ENCODE data around the gene MAGI2. TPM values are rescaled to one million over a fixed set of nuclear protein-coding genes. Genes with fewer than 3 reads are reported as not detected.

Gene MAGI2
- total RNA-seq, 1 donor from 2014 or later, result 0.10 TPM

DNA sequence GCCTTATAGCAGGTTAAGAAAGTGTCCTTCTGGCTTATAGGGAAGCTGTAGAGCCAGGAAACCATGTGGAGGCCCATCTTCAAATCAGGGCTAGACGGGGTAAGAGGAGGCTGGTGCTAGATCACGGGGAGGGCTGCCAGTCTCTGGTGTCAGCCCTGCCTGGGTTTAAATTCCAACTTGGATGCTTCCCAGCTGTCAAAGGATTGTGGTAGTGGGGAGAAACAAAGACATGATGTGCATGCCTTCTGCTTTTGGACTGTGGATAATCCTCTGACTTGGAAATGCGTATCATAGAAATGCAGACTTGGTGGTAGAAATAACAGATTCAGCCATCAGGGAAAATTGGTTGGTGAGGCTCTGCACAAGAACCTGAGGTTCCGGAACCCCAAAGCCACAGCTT, 1329.3 kb downstream of the MAGI2 start:
- no peaks in the 10 kb centered on the region for H3K4me1 Mint-ChIP-seq (ENCODE audit: low read depth)
- H3K27me3 Mint-ChIP-seq (ENCODE audit: insufficient read depth), result no peaks in the 10 kb centered on the region
- intact Hi-C loops (cut with micrococcal nuclease), result no loop called here
- H3K36me3 Mint-ChIP-seq (ENCODE audit: low read depth), result no peaks in the 10 kb centered on the region
- H3K9me3 Mint-ChIP-seq, result no peaks in the 10 kb centered on the region
- H3K4me3 Mint-ChIP-seq, result no peak overlapping the region
- H3K27ac Mint-ChIP-seq, result no peak overlapping the region
- no peak for DNase-seq (ENCODE audit: low spot score)

DNA sequence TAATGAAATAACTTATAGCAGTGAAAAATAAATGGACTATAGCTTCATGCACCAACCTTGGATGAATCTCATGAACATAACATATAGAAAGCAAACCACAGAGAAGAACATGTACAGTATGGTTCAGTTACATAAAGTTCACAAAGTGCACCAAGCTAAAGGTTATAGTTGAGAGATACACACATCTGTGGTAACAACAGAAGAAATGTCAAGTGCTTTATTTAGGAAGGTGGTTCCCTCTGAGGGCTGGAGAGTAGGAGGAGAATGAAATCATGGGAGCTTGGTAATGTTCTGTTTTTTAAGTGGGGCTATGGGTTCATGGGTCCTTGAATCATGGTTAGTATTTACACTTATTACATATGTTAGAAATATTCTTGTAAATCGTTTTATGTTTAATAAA, 1331.6 kb downstream of the MAGI2 start:
- no peak overlapping the region for H3K4me3 Mint-ChIP-seq
- no peaks in the 10 kb centered on the region for H3K36me3 Mint-ChIP-seq (ENCODE audit: low read depth)
- no peak overlapping the region for H3K27ac Mint-ChIP-seq
- intact Hi-C loops (cut with micrococcal nuclease), result no loop called here
- no peaks in the 10 kb centered on the region for H3K4me1 Mint-ChIP-seq (ENCODE audit: low read depth)
- H3K27me3 Mint-ChIP-seq (ENCODE audit: insufficient read depth), result no peaks in the 10 kb centered on the region
- H3K9me3 Mint-ChIP-seq, result no peaks in the 10 kb centered on the region
- DNase-seq (ENCODE audit: low spot score), result no peak

DNA sequence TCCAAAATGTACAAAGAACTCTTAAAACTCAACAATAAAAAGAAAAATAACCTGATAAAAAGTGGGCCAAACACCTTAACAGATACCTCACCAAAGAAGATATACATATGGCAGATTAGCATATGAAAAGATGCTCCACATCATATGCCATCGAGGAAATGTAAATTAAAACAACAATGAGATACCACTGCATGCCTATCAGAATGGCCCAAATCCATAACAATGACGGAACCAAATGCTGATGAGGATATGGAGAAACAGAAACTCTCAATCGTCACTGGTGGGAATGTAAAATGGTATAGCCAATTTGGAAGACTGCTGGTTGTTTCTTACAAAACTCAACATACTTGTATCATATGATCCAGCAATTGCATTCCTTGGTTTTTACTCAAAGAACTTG, 1335.0 kb downstream of the MAGI2 start:
- intact Hi-C loops (cut with micrococcal nuclease), result no loop called here
- no peak overlapping the region for H3K4me3 Mint-ChIP-seq
- H3K36me3 Mint-ChIP-seq (ENCODE audit: low read depth), result no peaks in the 10 kb centered on the region
- DNase-seq (ENCODE audit: low spot score), result no peak
- H3K27ac Mint-ChIP-seq, result no peak overlapping the region
- H3K9me3 Mint-ChIP-seq, result no peaks in the 10 kb centered on the region
- H3K4me1 Mint-ChIP-seq (ENCODE audit: low read depth), result no peaks in the 10 kb centered on the region
- H3K27me3 Mint-ChIP-seq (ENCODE audit: insufficient read depth), result peaks cover 2% of the 10 kb centered on the region

DNA sequence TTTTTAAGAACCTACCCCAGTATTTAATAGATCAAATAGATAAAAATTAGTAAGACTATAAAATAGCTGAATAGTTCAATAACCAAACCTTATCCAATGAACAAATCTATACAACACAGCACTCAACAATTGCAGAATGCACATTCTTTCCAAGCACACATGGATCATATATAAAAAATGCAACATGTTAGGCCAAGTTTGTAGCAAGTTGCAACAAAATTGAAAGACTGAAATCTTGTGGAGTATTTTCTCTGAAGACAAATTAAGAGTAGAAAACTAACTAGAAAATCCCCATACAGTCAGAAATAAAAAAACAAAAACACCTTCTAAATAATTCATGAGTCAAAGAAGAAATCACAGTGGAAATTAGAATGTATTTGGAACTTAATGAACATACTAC, 1337.6 kb downstream of the MAGI2 start:
- intact Hi-C loops (cut with micrococcal nuclease), result no loop called here
- Mint-ChIP-seq H3K4me3 (no peak overlapping the region), H3K27ac (no peak overlapping the region), H3K27me3 (ENCODE audit: insufficient read depth) (peaks cover 4% of the 10 kb centered on the region), H3K9me3 (no peaks in the 10 kb centered on the region), H3K36me3 (ENCODE audit: low read depth) (no peaks in the 10 kb centered on the region), H3K4me1 (ENCODE audit: low read depth) (no peaks in the 10 kb centered on the region)
- no peak for DNase-seq (ENCODE audit: low spot score)

DNA sequence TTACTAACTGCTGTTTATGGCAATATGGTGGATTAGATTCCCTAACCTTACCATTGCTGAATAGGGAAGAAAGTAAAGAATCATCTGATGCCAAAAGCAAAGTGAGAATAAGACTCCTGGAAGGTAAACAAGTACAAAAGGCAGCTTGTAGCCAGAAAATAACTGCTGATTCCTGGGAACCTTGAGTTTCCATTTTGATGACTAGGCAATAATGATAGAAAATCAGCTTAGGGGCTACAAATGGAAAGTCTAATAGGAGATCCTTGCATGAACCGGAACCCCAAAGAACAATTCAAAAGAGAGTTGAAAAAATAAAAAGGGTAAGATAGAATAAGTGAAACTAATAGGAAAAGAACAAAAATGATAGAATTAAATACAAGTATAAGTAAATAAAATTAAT, 1338.5 kb downstream of the MAGI2 start:
- no peak for DNase-seq (ENCODE audit: low spot score)
- no peak overlapping the region for H3K27ac Mint-ChIP-seq
- no peaks in the 10 kb centered on the region for H3K9me3 Mint-ChIP-seq
- intact Hi-C loops (cut with micrococcal nuclease), result no loop called here
- no peaks in the 10 kb centered on the region for H3K36me3 Mint-ChIP-seq (ENCODE audit: low read depth)
- H3K27me3 Mint-ChIP-seq (ENCODE audit: insufficient read depth), result peaks cover 5% of the 10 kb centered on the region
- no peaks in the 10 kb centered on the region for H3K4me1 Mint-ChIP-seq (ENCODE audit: low read depth)
- no peak overlapping the region for H3K4me3 Mint-ChIP-seq

DNA sequence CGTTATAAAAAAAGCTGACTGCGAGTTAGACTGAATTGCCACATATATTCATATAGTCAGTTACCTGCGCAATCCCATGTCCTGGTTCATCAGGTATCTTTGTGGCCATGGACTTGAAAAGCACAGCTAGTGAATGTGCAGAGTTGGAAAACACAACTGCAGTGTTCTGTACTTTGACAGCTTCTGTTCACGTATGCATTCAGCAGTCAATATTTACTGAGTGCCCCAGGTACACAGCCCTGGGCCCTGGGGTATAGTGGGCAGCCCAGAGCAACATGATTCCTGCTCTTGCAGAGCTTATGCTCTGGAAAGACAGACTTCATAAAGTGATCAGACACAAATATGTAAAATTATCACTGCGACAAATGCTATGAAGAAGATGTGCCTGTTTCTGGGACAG, 1341.0 kb downstream of the MAGI2 start:
- intact Hi-C loops (cut with micrococcal nuclease), result no loop called here
- Mint-ChIP-seq H3K27me3 (ENCODE audit: insufficient read depth) (peaks cover 5% of the 10 kb centered on the region), H3K4me3 (no peak overlapping the region), H3K27ac (no peak overlapping the region), H3K4me1 (ENCODE audit: low read depth) (no peaks in the 10 kb centered on the region), H3K36me3 (ENCODE audit: low read depth) (no peaks in the 10 kb centered on the region), H3K9me3 (no peaks in the 10 kb centered on the region)
- no peak for DNase-seq (ENCODE audit: low spot score)

DNA sequence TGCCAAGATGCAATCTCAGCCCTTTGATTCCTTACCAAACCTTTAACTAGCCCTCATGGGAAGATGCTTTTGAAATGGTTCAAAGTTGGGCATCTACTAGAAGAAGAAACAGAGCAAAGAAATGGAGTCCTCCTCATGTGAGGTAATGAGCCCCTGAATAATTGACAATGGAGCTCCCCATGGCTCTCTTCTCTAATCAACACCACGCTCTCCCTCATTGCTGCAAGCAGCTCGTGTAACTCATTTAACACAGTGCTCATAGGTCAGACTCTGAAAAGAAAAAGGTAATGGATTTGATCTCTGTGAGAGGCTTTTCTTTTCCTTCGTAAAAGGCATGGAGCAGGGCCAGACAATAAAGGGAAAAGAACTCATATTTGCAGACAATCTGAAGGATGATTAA, 1342.1 kb downstream of the MAGI2 start:
- Mint-ChIP-seq H3K27ac (no peak overlapping the region), H3K9me3 (no peaks in the 10 kb centered on the region)

DNA sequence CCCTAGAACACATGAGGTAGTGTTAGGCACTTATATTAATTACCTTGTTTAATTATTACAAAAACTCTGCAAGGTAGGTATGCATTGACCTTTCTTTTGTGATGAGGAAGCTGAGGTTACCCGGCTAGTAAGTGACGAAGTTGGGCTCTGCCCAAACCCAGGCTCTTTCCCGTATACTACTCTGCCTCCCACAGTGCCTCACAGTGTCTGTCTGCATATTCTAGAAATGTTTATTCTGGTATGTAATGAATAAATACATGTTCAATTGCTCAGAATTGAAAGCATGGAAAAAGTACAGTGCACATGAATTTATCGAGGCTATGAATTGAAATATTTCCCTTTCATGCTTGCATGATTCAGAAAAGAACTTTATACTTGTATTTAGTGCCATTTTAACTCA, 1350.0 kb downstream of the MAGI2 start:
- Mint-ChIP-seq H3K4me3 (no peak overlapping the region), H3K36me3 (ENCODE audit: low read depth) (no peaks in the 10 kb centered on the region), H3K4me1 (ENCODE audit: low read depth) (no peaks in the 10 kb centered on the region), H3K27ac (no peak overlapping the region), H3K27me3 (ENCODE audit: insufficient read depth) (peaks cover 4% of the 10 kb centered on the region), H3K9me3 (no peaks in the 10 kb centered on the region)
- no peak for DNase-seq (ENCODE audit: low spot score)
- intact Hi-C loops (cut with micrococcal nuclease), result no loop called here

More for the DNA sequence above, 1342.1 kb downstream of the MAGI2 start:
- DNase-seq (ENCODE audit: low spot score), result no peak
- Mint-ChIP-seq H3K4me3 (no peak overlapping the region), H3K27me3 (ENCODE audit: insufficient read depth) (peaks cover 4% of the 10 kb centered on the region), H3K36me3 (ENCODE audit: low read depth) (no peaks in the 10 kb centered on the region), H3K4me1 (ENCODE audit: low read depth) (no peaks in the 10 kb centered on the region)
- intact Hi-C loops (cut with micrococcal nuclease), result no loop called here

DNA sequence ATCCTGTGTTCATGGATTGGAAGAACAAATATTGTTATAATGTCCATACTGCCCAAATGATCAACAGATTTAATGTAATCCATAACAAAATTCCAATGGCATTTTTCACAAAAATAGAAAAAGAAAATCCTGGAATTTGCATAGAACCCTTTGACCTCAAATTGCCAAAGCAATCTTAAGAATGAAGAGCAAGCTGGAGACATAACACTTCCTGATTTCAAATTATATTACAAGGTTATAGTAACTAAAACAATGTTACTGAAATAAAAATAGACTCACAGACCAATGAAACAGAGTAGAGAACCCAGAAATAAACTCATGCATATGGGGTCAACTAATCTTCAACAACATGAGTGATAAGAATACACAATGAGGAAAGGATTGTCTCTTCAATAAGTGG, 1352.4 kb downstream of the MAGI2 start:
- no peaks in the 10 kb centered on the region for H3K9me3 Mint-ChIP-seq
- H3K36me3 Mint-ChIP-seq (ENCODE audit: low read depth), result no peaks in the 10 kb centered on the region
- no peak overlapping the region for H3K4me3 Mint-ChIP-seq
- no peaks in the 10 kb centered on the region for H3K4me1 Mint-ChIP-seq (ENCODE audit: low read depth)
- no peak overlapping the region for H3K27ac Mint-ChIP-seq
- DNase-seq (ENCODE audit: low spot score), result no peak
- intact Hi-C loops (cut with micrococcal nuclease), result no loop called here
- peaks cover 4% of the 10 kb centered on the region for H3K27me3 Mint-ChIP-seq (ENCODE audit: insufficient read depth)

DNA sequence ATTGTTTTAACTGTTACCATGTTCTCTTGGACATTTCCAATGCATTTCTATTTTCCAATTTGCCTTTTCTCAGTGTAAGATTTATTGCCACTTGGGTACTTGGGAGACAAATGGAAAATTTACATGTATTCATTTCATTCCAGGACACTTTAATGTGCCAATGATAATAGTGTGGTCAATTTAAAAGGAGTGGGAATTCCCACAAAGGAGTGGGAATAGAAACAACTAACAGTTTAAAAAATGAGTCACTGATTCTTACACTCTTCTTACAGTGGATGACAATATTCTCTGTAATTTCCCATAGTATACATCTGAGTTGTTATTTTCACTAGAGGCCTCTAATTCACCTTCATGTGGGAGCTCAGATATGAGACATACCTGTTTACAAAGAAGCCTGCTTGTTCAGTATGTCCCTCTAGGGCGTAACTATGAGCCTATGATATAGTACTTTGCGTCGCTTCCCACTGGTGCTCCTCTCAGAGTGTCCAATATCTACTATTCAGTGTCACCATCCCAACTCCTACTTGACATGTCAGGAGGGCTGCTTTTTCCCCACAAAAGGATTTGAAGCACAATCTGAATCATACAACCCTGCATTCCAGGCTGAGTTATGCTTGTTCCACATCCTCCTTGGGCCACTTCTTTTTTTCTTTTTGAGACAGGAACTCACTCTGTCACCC, 1353.6 kb downstream of the MAGI2 start:
- intact Hi-C loops (cut with micrococcal nuclease), result no loop called here
- no peak for DNase-seq (ENCODE audit: low spot score)
- H3K4me3 Mint-ChIP-seq, result no peak overlapping the region
- H3K27me3 Mint-ChIP-seq (ENCODE audit: insufficient read depth), result peaks cover 6% of the 10 kb centered on the region
- H3K4me1 Mint-ChIP-seq (ENCODE audit: low read depth), result no peaks in the 10 kb centered on the region
- H3K9me3 Mint-ChIP-seq, result no peaks in the 10 kb centered on the region
- no peak overlapping the region for H3K27ac Mint-ChIP-seq
- no peaks in the 10 kb centered on the region for H3K36me3 Mint-ChIP-seq (ENCODE audit: low read depth)

DNA sequence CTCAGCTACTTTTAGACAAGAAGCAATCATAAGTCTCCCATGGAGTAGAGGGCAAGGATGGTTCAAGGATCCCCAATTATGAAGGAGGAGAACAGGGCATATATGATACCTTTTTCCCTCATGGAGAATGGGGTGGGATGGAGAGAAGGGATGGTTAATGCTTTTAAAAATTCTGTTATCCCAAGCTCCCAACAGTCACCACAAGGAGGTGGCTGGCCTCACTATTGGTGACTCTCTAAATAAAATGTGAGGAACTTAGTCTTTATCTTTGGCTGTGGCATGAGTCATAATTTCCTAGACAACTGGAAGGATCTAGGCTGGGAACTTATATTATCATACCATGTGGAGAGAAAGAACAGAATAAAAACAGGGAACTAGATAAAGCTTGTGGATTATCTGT, 1357.9 kb downstream of the MAGI2 start:
- Mint-ChIP-seq H3K36me3 (ENCODE audit: low read depth) (no peaks in the 10 kb centered on the region), H3K4me1 (ENCODE audit: low read depth) (no peaks in the 10 kb centered on the region), H3K27ac (no peak overlapping the region), H3K4me3 (no peak overlapping the region), H3K27me3 (ENCODE audit: insufficient read depth) (peaks cover 2% of the 10 kb centered on the region), H3K9me3 (no peaks in the 10 kb centered on the region)
- no peak for DNase-seq (ENCODE audit: low spot score)
- intact Hi-C loops (cut with micrococcal nuclease), result no loop called here

DNA sequence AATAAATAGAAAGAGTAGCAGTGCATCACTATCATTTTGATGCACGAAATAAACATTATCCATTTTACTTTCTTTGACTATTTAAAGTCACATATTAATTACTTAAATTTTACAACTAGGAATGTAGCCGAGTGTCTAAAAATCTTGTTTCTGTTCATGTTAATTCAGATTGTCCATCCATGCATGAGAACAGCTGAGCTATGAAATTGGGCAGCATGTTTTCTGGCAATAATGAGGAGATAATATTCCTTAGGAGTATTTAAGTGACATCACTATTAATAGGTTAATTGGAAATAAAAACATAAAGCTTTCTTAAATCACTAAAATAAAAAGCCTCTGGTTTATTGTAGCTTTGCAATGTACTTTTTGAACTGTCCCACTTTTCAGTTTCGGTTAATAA, 1361.1 kb downstream of the MAGI2 start:
- no peaks in the 10 kb centered on the region for H3K36me3 Mint-ChIP-seq (ENCODE audit: low read depth)
- no peaks in the 10 kb centered on the region for H3K4me1 Mint-ChIP-seq (ENCODE audit: low read depth)
- no peak overlapping the region for H3K4me3 Mint-ChIP-seq
- intact Hi-C loops (cut with micrococcal nuclease), result no loop called here
- H3K9me3 Mint-ChIP-seq, result no peaks in the 10 kb centered on the region
- H3K27ac Mint-ChIP-seq, result no peak overlapping the region
- no peak for DNase-seq (ENCODE audit: low spot score)
- H3K27me3 Mint-ChIP-seq (ENCODE audit: insufficient read depth), result peaks cover 2% of the 10 kb centered on the region

DNA sequence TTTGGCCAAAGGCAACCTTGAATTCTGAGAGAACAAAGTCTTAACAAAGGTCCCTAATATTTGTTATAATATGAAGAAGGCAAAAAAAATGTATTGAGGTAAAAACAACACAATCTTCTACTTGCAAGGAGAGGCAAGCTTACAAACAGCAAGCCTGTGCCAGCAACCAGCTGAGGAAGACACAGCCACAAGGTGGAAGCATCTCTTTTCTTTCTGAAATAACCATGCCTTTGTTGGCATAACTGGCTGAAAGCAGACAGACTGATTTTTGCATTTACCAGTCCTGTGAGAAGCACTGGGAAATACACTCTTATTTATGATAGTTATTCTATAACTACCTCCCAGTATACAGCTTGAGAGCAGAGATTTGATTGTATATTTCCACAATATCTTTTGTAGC, 1362.9 kb downstream of the MAGI2 start:
- no peaks in the 10 kb centered on the region for H3K4me1 Mint-ChIP-seq (ENCODE audit: low read depth)
- intact Hi-C loops (cut with micrococcal nuclease), result no loop called here
- no peak for DNase-seq (ENCODE audit: low spot score)
- H3K27me3 Mint-ChIP-seq (ENCODE audit: insufficient read depth), result no peaks in the 10 kb centered on the region
- no peak overlapping the region for H3K27ac Mint-ChIP-seq
- H3K36me3 Mint-ChIP-seq (ENCODE audit: low read depth), result no peaks in the 10 kb centered on the region
- H3K4me3 Mint-ChIP-seq, result no peak overlapping the region
- H3K9me3 Mint-ChIP-seq, result no peaks in the 10 kb centered on the region

DNA sequence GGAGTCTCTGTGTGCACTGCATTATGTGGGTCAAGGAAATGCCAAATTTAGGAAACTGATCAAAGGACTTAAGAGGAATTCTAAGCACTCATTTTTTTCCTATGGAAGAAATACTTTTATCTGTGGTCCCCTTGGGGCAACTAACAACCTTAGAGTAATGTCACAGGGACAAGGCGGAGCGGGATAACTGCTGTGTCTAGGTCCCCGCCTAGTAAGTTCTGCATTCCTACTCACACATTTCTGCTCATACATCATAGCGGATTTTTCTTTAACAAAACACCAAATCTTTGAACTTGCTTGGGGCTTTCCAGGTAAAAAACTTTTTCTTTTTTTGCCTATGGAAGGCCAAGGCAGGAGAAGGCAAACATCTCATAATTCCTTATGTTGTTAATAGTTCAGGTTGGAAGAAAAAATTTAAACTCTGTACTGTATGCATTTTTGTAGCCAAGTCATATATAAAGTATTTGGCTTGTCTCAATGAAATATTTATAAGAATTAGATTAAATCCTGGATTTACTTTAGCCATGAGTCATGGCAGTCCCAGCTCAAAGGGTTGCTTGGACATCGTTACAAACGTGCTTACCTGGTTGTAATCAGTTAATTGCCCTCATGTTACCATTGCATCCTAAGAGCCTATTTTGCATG, 1369.9 kb downstream of the MAGI2 start:
- Mint-ChIP-seq H3K9me3 (no peaks in the 10 kb centered on the region), H3K4me3 (no peak overlapping the region), H3K4me1 (ENCODE audit: low read depth) (no peaks in the 10 kb centered on the region), H3K27me3 (ENCODE audit: insufficient read depth) (peaks cover 4% of the 10 kb centered on the region), H3K36me3 (ENCODE audit: low read depth) (no peaks in the 10 kb centered on the region), H3K27ac (no peak overlapping the region)
- intact Hi-C loops (cut with micrococcal nuclease), result no loop called here
- DNase-seq (ENCODE audit: low spot score), result no peak

Data from activated T-helper 1 cell treated with anti-CD3 and anti-CD28 coated beads, Interleukin-12 subunit alpha, Interleukin-12 subunit beta, Interleukin-2, Interleukin-4 antibody, amounts not matched to agents 30 ng/mL and 10 ng/mL and 1 ng/mL, durations not matched to agents 14 hours and 24 hours and 36 hours (primary cell).